GM12874 (cell line): Measurements from ENCODE around the gene TASOR2.

Experiments used
- CTCF ChIP-seq: IDR thresholded peaks from 2 replicates; pipeline ENCODE4 v1.5.1; 2011; ENCODE audit warnings: low read depth, mild to moderate bottlenecking, control low read depth, low read length, moderate library complexity; ENCODE audit not compliant: insufficient read depth

The TASOR2 gene

GRCh38 chr10:5679037-5679435 lies 5.6 kb upstream of the TASOR2 start:
- TF ChIP-seq CTCF, result no peak

GRCh38 chr10:5679606-5680005 lies 5.0 kb upstream of the TASOR2 start:
- TF ChIP-seq CTCF, result no peak

GRCh38 chr10:5681930-5682329 lies 2.7 kb upstream of the TASOR2 start:
- TF ChIP-seq CTCF, result no peak

GRCh38 chr10:5683065-5683464 lies 1.6 kb upstream of the TASOR2 start:
- TF ChIP-seq CTCF, result no peak

- TF ChIP-seq CTCF, result peak; percentile 40
Measured at GRCh38 chr10:5684971-5685763, 529 bp downstream of the TASOR2 start.

GRCh38 chr10:5685764-5686240 lies 1.2 kb downstream of the TASOR2 start:
- no peak for TF ChIP-seq CTCF

- no peak for TF ChIP-seq CTCF
Measured at GRCh38 chr10:5688587-5688986, 3.9 kb downstream of the TASOR2 start.
